Activated naive CD8-positive, alpha-beta T cell treated with anti-CD3 and anti-CD28 coated beads, Interleukin-2, amount 50 U/mL, for 24 hours (primary cell): ENCODE data around the gene GPR84.
"Not testable (repeated sequence)": the region's sequence is repeated elsewhere in the genome, so short reads cannot be mapped to it uniquely, and the experiment has no call there.

Experiments used
- ATAC-seq: fragments of 150-1000 bp; cut with Tn5 transposase; one replicate; pipeline ENCODE4 v1.10.0; 2021
- DNase-seq: peaks from one replicate; pipeline ENCODE4 v3.0.0; 2021
- H3K27ac Mint-ChIP-seq: one replicate; pipeline ENCODE4 v1.8.0; 2021; ENCODE audit warnings: mild to moderate bottlenecking, mixed read lengths
- H3K27me3 Mint-ChIP-seq: one replicate; pipeline ENCODE4 v1.8.0; 2021; ENCODE audit warnings: mixed read lengths
- H3K36me3 Mint-ChIP-seq: one replicate; pipeline ENCODE4 v1.8.0; 2021; ENCODE audit warnings: low read depth, mixed read lengths
- H3K4me1 Mint-ChIP-seq: one replicate; pipeline ENCODE4 v1.8.0; 2021; ENCODE audit warnings: mixed read lengths
- H3K4me3 Mint-ChIP-seq: one replicate; pipeline ENCODE4 v1.8.0; 2021; ENCODE audit warnings: mild to moderate bottlenecking, moderate library complexity, mixed read lengths
- H3K9me3 Mint-ChIP-seq: one replicate; pipeline ENCODE4 v1.8.0; 2021; ENCODE audit warnings: mixed read lengths

Gene GPR84

GRCh38 chr12:54358945-54359761, 5.1 kb downstream of the GPR84 start:
- no peak overlapping the region for H3K27ac Mint-ChIP-seq
- no peak overlapping the region for H3K4me3 Mint-ChIP-seq
- no peaks in the 10 kb centered on the region for H3K27me3 Mint-ChIP-seq
- peaks cover 11% of the 10 kb centered on the region for H3K4me1 Mint-ChIP-seq
- DNase-seq (peak; percentile 86), ATAC-seq (peak; percentile 97)
- no peaks in the 10 kb centered on the region for H3K36me3 Mint-ChIP-seq
- H3K9me3 Mint-ChIP-seq: no peaks in the 10 kb centered on the region

- Mint-ChIP-seq H3K27ac (no peak overlapping the region), H3K4me3 (no peak overlapping the region), H3K27me3 (no peaks in the 10 kb centered on the region), H3K36me3 (no peaks in the 10 kb centered on the region), H3K9me3 (no peaks in the 10 kb centered on the region), H3K4me1 (peaks cover 6% of the 10 kb centered on the region)
- DNase-seq (peak; percentile 53), ATAC-seq (peak; percentile 37)
Measured at GRCh38 chr12:54358191-54358944, 5.9 kb downstream of the GPR84 start.

DNA sequence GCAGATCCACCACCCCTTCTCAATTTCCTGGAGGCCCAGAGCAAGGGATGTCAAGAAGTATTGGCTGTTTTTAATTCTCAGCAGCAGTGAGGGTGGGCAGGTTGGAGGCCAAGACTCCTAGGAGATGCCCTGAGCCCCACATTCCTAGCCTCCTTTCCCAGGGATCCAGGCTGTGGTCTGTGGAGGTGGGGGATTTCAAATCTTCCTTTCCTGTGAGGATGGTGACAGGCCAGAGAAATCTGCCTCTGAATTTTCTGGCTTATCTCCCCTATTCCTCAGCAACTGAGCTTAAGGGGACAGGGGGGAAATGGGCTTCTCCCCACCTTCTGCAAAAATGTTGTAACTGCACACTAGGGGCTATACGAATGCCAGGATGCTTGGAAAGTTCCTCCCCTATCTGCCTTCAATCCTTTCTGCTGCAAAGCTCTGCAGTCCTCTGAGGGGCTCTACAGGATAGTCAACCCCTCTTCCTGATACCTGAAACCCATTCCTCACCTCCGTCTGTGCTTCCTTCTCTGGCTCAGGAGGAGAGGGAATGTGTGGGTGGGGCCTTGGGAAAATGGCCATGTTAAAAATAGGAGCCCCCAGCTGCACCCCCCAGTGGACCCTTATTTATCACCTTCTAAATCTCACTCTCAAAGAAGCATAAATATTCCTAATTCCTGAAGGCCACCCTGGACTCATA, 6.6 kb downstream of the GPR84 start:
- Mint-ChIP-seq H3K27me3 (no peaks in the 10 kb centered on the region), H3K4me1 (peaks cover 6% of the 10 kb centered on the region), H3K27ac (no peak overlapping the region), H3K36me3 (no peaks in the 10 kb centered on the region), H3K9me3 (no peaks in the 10 kb centered on the region), H3K4me3 (no peak overlapping the region)
- DNase-seq (no peak), ATAC-seq (no peak)

DNA sequence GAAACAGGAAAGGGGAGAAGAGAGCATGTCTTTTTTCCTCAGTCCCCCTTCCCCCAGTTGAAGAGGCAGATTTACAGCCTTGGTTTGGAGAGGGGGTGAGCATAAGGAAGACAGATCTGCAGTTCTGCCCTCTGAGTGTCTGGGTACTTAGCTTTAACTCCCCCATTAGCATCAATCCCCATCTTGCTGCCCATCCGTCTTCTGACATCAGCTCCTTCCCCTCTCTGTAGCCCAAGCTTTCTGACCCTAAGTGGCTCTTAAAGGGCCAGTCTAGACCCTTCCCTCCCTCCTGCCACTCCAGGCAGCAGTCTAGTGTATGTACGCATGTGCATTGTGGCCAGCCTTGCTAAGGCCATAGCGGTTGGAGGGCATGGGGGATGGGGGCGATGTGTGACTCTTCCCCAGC, 7.3 kb downstream of the GPR84 start:
- Mint-ChIP-seq H3K4me3 (no peak overlapping the region), H3K4me1 (peaks cover 13% of the 10 kb centered on the region), H3K9me3 (no peaks in the 10 kb centered on the region), H3K36me3 (peaks cover under 1% of the 10 kb centered on the region), H3K27ac (no peak overlapping the region), H3K27me3 (no peaks in the 10 kb centered on the region)
- no peak for DNase-seq
- ATAC-seq: no peak

GRCh38 chr12:54356228-54356627, 8.1 kb downstream of the GPR84 start:
- H3K4me1 Mint-ChIP-seq: peaks cover 21% of the 10 kb centered on the region
- H3K36me3 Mint-ChIP-seq: peaks cover 4% of the 10 kb centered on the region
- no peak overlapping the region for H3K27ac Mint-ChIP-seq
- no peak for ATAC-seq
- H3K9me3 Mint-ChIP-seq: no peaks in the 10 kb centered on the region
- no peak overlapping the region for H3K4me3 Mint-ChIP-seq
- no peak for DNase-seq
- no peaks in the 10 kb centered on the region for H3K27me3 Mint-ChIP-seq

GRCh38 chr12:54355104-54355815, 9.0 kb downstream of the GPR84 start:
- Mint-ChIP-seq H3K27me3 (no peaks in the 10 kb centered on the region), H3K36me3 (peaks cover 9% of the 10 kb centered on the region), H3K4me3 (no peak overlapping the region), H3K27ac (no peak overlapping the region), H3K4me1 (peaks cover 24% of the 10 kb centered on the region), H3K9me3 (no peaks in the 10 kb centered on the region)
- DNase-seq (no peak), ATAC-seq (no peak)

- ATAC-seq, DNase-seq, H3K4me3 Mint-ChIP-seq, H3K9me3 Mint-ChIP-seq, H3K27ac Mint-ChIP-seq, H3K27me3 Mint-ChIP-seq: not testable (repeated sequence)
- H3K4me1 Mint-ChIP-seq: peaks cover 24% of the 10 kb centered on the region
- H3K36me3 Mint-ChIP-seq: peaks cover 15% of the 10 kb centered on the region
Measured at GRCh38 chr12:54354271-54354670, 10.0 kb downstream of the GPR84 start.

- DNase-seq (no peak), ATAC-seq (no peak)
- Mint-ChIP-seq H3K9me3 (no peaks in the 10 kb centered on the region), H3K4me3 (no peak overlapping the region), H3K36me3 (peaks cover 16% of the 10 kb centered on the region), H3K27me3 (no peaks in the 10 kb centered on the region), H3K4me1 (peaks cover 24% of the 10 kb centered on the region), H3K27ac (no peak overlapping the region)
Measured at GRCh38 chr12:54352891-54353874, 11.1 kb downstream of the GPR84 start.

DNA sequence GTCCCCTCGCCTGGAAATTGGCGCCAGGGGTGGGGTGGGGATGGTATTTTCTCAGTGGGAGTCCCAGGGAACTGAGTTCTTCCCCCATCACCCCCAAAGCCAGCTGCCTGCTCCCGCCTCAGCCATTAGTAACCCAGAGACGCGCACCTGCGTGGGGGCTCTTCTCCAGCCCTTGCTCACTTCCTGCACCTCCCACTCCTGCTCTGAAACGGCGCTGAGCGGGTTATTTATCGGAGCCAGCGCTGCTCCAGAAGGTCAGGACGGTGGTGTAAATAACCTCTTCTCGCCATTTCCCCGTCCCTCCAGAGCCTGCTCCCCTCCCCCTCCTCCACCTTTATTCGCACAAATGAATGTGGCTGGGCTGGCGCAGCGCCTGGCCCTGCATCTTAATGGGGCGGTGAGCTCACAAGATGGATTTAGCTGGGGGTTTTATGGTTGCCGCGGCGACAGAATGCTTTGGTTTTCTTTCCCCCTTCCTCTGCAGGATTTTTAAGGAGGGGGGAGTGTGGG, 12.2 kb downstream of the GPR84 start:
- H3K27ac Mint-ChIP-seq: peak overlapping the region; percentile 55
- H3K4me3 Mint-ChIP-seq: peak overlapping the region; percentile 49
- H3K27me3 Mint-ChIP-seq: no peaks in the 10 kb centered on the region
- peak; percentile 80 for ATAC-seq
- peak; percentile 53 for DNase-seq
- peaks cover 24% of the 10 kb centered on the region for H3K4me1 Mint-ChIP-seq
- peaks cover 21% of the 10 kb centered on the region for H3K36me3 Mint-ChIP-seq
- no peaks in the 10 kb centered on the region for H3K9me3 Mint-ChIP-seq

GRCh38 chr12:54351341-54351740, 12.9 kb downstream of the GPR84 start:
- H3K36me3 Mint-ChIP-seq: peaks cover 24% of the 10 kb centered on the region
- H3K9me3 Mint-ChIP-seq: no peaks in the 10 kb centered on the region
- ATAC-seq (no peak), DNase-seq (no peak)
- no peak overlapping the region for H3K4me3 Mint-ChIP-seq
- H3K4me1 Mint-ChIP-seq: peaks cover 24% of the 10 kb centered on the region
- no peak overlapping the region for H3K27ac Mint-ChIP-seq
- H3K27me3 Mint-ChIP-seq: no peaks in the 10 kb centered on the region

DNA sequence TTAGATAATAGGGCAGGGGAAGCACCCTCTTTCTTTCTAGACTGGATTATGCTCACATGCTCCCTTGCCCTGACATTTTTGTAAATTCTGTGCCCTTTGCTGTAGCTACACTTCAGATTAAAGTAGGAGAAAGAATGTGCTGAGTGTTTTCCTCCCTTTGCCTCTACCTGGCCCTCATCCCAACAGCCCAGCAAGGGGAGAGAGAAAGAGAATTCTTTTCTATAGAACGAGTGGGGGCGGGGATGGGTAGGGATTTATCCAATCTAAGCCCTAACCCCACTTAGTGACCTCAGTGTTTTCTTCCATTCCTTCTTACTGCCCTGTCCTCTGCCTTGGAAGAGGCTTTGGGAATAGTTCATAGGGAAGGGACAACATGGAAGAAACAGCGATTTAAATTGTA, 13.5 kb downstream of the GPR84 start:
- Mint-ChIP-seq H3K4me1 (peaks cover 24% of the 10 kb centered on the region), H3K4me3 (no peak overlapping the region), H3K9me3 (no peaks in the 10 kb centered on the region), H3K27ac (no peak overlapping the region), H3K36me3 (peaks cover 24% of the 10 kb centered on the region), H3K27me3 (no peaks in the 10 kb centered on the region)
- ATAC-seq (no peak), DNase-seq (no peak)

GRCh38 chr12:54349679-54350078, 14.6 kb downstream of the GPR84 start:
- no peak overlapping the region for H3K4me3 Mint-ChIP-seq
- no peak overlapping the region for H3K27ac Mint-ChIP-seq
- H3K27me3 Mint-ChIP-seq: no peaks in the 10 kb centered on the region
- H3K9me3 Mint-ChIP-seq: no peaks in the 10 kb centered on the region
- ATAC-seq (no peak), DNase-seq (no peak)
- H3K4me1 Mint-ChIP-seq: peaks cover 24% of the 10 kb centered on the region
- peaks cover 28% of the 10 kb centered on the region for H3K36me3 Mint-ChIP-seq

- DNase-seq (no peak), ATAC-seq (no peak)
- Mint-ChIP-seq H3K27me3 (no peaks in the 10 kb centered on the region), H3K36me3 (peaks cover 30% of the 10 kb centered on the region), H3K9me3 (no peaks in the 10 kb centered on the region), H3K4me3 (no peak overlapping the region), H3K27ac (no peak overlapping the region), H3K4me1 (peaks cover 24% of the 10 kb centered on the region)
Measured at GRCh38 chr12:54349036-54349435, 15.2 kb downstream of the GPR84 start.
